ENCODE measurements around the gene ELMO1.

The ELMO1 gene

DNA sequence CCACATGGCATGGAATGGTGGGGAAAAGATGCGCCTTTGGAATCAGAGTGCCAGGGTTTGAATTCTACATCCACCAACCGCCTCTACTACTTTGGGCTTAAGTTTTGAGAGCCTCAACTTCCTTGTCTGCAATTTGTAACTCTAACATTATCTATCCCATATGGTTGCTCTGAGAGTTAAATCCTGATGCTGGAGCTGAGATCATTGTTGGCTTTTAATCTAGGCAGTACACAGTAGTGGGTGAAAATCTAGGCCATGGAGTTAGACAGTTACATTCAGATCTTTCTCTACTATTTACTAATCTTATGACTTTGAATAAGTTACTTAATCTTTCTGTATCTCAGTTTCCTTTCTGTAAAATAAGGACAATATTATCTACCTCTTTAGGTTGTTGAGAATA, 574.6 kb downstream of the ELMO1 start:
- TF ChIP-seq MYC (IDR thresholded peaks at IDR 0.05; ENCODE audit: low read depth, low read length), result no peak
- TF ChIP-seq POLR2A (IDR thresholded peaks at IDR 0.05; ENCODE audit: extremely low read depth, insufficient read length), result no peak
- TF ChIP-seq, protein P1, sequence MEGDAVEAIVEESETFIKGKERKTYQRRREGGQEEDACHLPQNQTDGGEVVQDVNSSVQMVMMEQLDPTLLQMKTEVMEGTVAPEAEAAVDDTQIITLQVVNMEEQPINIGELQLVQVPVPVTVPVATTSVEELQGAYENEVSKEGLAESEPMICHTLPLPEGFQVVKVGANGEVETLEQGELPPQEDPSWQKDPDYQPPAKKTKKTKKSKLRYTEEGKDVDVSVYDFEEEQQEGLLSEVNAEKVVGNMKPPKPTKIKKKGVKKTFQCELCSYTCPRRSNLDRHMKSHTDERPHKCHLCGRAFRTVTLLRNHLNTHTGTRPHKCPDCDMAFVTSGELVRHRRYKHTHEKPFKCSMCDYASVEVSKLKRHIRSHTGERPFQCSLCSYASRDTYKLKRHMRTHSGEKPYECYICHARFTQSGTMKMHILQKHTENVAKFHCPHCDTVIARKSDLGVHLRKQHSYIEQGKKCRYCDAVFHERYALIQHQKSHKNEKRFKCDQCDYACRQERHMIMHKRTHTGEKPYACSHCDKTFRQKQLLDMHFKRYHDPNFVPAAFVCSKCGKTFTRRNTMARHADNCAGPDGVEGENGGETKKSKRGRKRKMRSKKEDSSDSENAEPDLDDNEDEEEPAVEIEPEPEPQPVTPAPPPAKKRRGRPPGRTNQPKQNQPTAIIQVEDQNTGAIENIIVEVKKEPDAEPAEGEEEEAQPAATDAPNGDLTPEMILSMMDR (IDR thresholded peaks at IDR 0.05; ENCODE audit: low read depth, low read length), result no peak
- TF ChIP-seq, protein P2, sequence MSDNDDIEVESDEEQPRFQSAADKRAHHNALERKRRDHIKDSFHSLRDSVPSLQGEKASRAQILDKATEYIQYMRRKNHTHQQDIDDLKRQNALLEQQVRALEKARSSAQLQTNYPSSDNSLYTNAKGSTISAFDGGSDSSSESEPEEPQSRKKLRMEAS (IDR thresholded peaks at IDR 0.05; ENCODE audit: low read depth, low read length), result no peak

DNA sequence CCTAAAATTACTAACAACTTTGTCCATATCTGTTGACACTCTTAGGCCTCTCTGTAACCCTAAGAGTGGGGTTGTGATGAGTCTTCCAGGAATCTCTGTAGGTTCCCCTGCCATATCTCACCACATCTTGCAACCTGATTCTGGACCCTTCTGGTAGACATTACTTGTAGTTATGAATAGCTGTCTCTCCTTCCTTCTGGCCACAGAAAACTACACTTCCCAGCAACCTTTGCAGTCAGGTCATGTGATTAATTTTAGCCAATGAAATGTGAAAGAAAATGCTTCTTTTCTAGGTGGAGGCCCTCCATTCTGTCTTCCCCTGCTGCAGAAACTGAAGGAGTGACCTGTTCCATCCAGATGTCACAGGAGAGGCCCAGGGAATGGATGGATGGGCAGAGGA, 576.8 kb downstream of the ELMO1 start:
- TF ChIP-seq POLR2A (IDR thresholded peaks at IDR 0.05; ENCODE audit: extremely low read depth, insufficient read length) (no peak), MYC (IDR thresholded peaks at IDR 0.05; ENCODE audit: low read depth, low read length) (no peak)
- TF ChIP-seq, protein P2 (IDR thresholded peaks at IDR 0.05; ENCODE audit: low read depth, low read length), result no peak
- TF ChIP-seq, protein P1 (IDR thresholded peaks at IDR 0.05; ENCODE audit: low read depth, low read length), result no peak
- DNase-seq (ENCODE audit: low read depth), result peak; percentile 33
- no peak overlapping the region for H3K4me3 ChIP-seq (ENCODE audit: low read depth, low read length)

More for the DNA sequence above, 574.6 kb downstream of the ELMO1 start:
- DNase-seq (ENCODE audit: low read depth), result no peak
- H3K4me3 ChIP-seq (ENCODE audit: low read depth, low read length), result no peak overlapping the region

DNA sequence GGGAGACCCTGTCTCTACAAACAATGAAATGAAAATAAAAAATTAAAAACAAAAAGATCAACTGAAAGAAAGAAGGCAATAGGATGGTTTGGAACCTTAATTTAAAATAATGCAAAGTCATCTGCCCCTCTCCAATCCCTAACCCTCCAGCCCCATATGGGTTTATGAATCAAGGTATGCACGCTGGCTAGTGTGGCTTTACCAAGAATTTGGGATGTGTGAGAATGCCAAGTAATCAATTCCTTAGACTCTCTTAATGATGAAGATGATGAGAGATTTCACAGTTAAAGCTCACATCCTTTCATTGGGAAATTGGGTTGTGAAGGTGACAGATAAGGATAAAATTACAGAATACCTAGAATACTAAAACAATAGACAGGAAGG, 577.3 kb downstream of the ELMO1 start:
- TF ChIP-seq, protein P1 (IDR thresholded peaks at IDR 0.05; ENCODE audit: low read depth, low read length), result no peak
- TF ChIP-seq, protein P2 (IDR thresholded peaks at IDR 0.05; ENCODE audit: low read depth, low read length), result no peak
- TF ChIP-seq MYC (IDR thresholded peaks at IDR 0.05; ENCODE audit: low read depth, low read length) (no peak), POLR2A (IDR thresholded peaks at IDR 0.05; ENCODE audit: extremely low read depth, insufficient read length) (no peak)
- DNase-seq (ENCODE audit: low read depth), result no peak
- no peak overlapping the region for H3K4me3 ChIP-seq (ENCODE audit: low read depth, low read length)

DNA sequence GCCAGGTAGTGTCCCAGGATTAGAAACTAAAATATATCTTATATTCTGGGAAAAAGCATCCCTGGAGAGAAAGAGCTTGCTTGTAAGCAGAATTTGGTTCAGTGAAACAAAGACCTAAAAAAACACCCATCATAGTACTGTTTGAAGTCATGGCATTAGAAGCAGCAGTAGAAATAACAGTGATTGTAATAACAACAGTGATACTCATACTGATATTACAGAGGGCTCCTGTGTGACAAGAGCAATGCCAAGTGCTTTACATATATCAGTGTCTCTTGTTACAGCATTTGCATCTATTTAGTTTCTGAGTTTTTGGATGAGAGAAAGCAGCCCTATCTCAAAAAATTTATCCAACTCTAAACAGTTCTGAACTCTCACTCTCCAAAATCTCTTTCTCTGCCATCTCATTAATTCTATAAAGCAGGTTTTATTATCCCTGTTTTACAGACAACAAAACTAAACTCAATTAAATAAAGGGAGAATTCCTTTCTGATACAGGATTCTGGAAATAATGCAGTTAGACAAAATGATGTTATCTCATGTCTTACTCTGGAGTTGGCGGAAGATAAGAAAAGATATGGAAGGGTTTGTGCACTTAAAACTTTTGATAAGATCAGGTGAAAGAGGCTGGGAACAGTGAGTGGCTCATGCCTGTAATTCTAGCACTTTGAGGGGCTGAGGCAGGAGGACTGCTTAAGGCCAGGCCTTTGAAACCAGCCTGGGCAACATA, 577.9 kb downstream of the ELMO1 start:
- DNase-seq (ENCODE audit: low read depth), result no peak
- no peak overlapping the region for H3K4me3 ChIP-seq (ENCODE audit: low read depth, low read length)
- TF ChIP-seq, protein P1 (IDR thresholded peaks at IDR 0.05; ENCODE audit: low read depth, low read length), result no peak
- TF ChIP-seq POLR2A (IDR thresholded peaks at IDR 0.05; ENCODE audit: extremely low read depth, insufficient read length) (no peak), MYC (IDR thresholded peaks at IDR 0.05; ENCODE audit: low read depth, low read length) (no peak)
- TF ChIP-seq, protein P2 (IDR thresholded peaks at IDR 0.05; ENCODE audit: low read depth, low read length), result no peak

DNA sequence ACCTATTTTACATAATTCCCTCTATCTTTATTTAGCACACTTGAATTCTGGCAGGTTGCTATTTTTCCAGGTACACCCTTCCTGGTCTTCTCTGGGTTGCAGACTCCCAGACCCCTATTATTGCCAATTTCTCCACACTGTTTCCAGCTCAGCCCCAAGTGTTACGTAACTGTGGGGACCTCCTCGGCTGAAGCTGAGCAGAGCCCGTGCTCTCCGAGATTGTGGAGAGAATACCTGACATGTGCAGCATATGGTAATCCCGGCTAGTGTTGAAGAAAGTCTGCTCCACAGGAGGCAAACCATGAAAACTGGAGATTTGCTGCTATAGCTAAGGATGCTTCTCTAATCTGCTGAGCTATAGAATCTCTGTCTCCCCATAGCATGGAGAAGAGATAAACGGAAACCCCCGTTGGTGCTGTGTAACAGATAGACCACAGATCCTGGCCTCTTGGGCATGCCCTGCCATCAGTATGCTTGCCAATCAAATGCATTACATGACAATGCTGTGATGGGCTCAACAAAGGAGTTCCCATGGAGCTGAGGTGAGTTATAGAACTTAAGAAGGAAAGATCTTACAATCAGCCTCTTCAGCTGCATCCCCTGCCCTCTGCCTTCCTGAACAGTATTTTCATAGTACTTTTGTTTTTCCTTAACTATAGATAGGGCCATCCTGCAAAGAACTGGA, 579.8 kb downstream of the ELMO1 start:
- no peak overlapping the region for H3K4me3 ChIP-seq (ENCODE audit: low read depth, low read length)
- TF ChIP-seq, protein P1 (IDR thresholded peaks at IDR 0.05; ENCODE audit: low read depth, low read length), result no peak
- TF ChIP-seq, protein P2 (IDR thresholded peaks at IDR 0.05; ENCODE audit: low read depth, low read length), result no peak
- TF ChIP-seq MYC (IDR thresholded peaks at IDR 0.05; ENCODE audit: low read depth, low read length), result no peak
- TF ChIP-seq POLR2A (IDR thresholded peaks at IDR 0.05; ENCODE audit: extremely low read depth, insufficient read length), result no peak
- no peak for DNase-seq (ENCODE audit: low read depth)

Data from NB4 (cell line).